Measurements from ENCODE around the gene TENM3.

Gene TENM3

GRCh38 chr4:182556580-182556979, 313.4 kb downstream of the TENM3 start:
- no peak for DNase-seq (ENCODE audit: low read depth, low spot score)

GRCh38 chr4:182560358-182560757, 317.2 kb downstream of the TENM3 start:
- no peak for DNase-seq (ENCODE audit: low read depth, low spot score)

GRCh38 chr4:182562350-182562749, 319.1 kb downstream of the TENM3 start:
- no peak for DNase-seq (ENCODE audit: low read depth, low spot score)

- no peak for DNase-seq (ENCODE audit: low read depth, low spot score)
Measured at GRCh38 chr4:182564724-182565369, 321.6 kb downstream of the TENM3 start.

- no peak for DNase-seq (ENCODE audit: low read depth, low spot score)
Measured at GRCh38 chr4:182567119-182567518, 323.9 kb downstream of the TENM3 start.

- no peak for DNase-seq (ENCODE audit: low read depth, low spot score)
Measured at GRCh38 chr4:182569561-182569960, 326.4 kb downstream of the TENM3 start.

GRCh38 chr4:182574706-182575105, 331.5 kb downstream of the TENM3 start:
- no peak for DNase-seq (ENCODE audit: low read depth, low spot score)

- DNase-seq (ENCODE audit: low read depth, low spot score), result no peak
Measured at GRCh38 chr4:182575225-182575624, 332.0 kb downstream of the TENM3 start.

GRCh38 chr4:182576601-182577289, 333.5 kb downstream of the TENM3 start:
- no peak for DNase-seq (ENCODE audit: low read depth, low spot score)

GRCh38 chr4:182577411-182577810, 334.2 kb downstream of the TENM3 start:
- DNase-seq (ENCODE audit: low read depth, low spot score), result no peak

GRCh38 chr4:182578402-182578801, 335.2 kb downstream of the TENM3 start:
- DNase-seq (ENCODE audit: low read depth, low spot score), result no peak

- no peak for DNase-seq (ENCODE audit: low read depth, low spot score)
Measured at GRCh38 chr4:182582245-182582644, 339.0 kb downstream of the TENM3 start.

GRCh38 chr4:182583703-182584415, 340.7 kb downstream of the TENM3 start:
- DNase-seq (ENCODE audit: low read depth, low spot score), result no peak

- DNase-seq (ENCODE audit: low read depth, low spot score), result no peak
Measured at GRCh38 chr4:182585321-182585720, 342.1 kb downstream of the TENM3 start.

GRCh38 chr4:182589100-182589499, 345.9 kb downstream of the TENM3 start:
- no peak for DNase-seq (ENCODE audit: low read depth, low spot score)

GRCh38 chr4:182593402-182593801, 350.2 kb downstream of the TENM3 start:
- DNase-seq (ENCODE audit: low read depth, low spot score), result no peak

GRCh38 chr4:182593864-182594263, 350.7 kb downstream of the TENM3 start:
- DNase-seq (ENCODE audit: low read depth, low spot score), result no peak

- DNase-seq (ENCODE audit: low read depth, low spot score), result no peak
Measured at GRCh38 chr4:182600093-182600492, 356.9 kb downstream of the TENM3 start.

- DNase-seq (ENCODE audit: low read depth, low spot score), result no peak
Measured at GRCh38 chr4:182600856-182601255, 357.7 kb downstream of the TENM3 start.

GRCh38 chr4:182604161-182604622, 361.0 kb downstream of the TENM3 start:
- DNase-seq (ENCODE audit: low read depth, low spot score), result no peak

- no peak for DNase-seq (ENCODE audit: low read depth, low spot score)
Measured at GRCh38 chr4:182604953-182605352, 361.8 kb downstream of the TENM3 start.

- no peak for DNase-seq (ENCODE audit: low read depth, low spot score)
Measured at GRCh38 chr4:182608525-182608924, 365.3 kb downstream of the TENM3 start.

- no peak for DNase-seq (ENCODE audit: low read depth, low spot score)
Measured at GRCh38 chr4:182616476-182616875, 373.3 kb downstream of the TENM3 start.
